Activated CD4-positive, alpha-beta T cell treated with anti-CD3 and anti-CD28 coated beads, Interleukin-10, Interleukin-2, amounts not matched to agents 100 ng/mL and 50 ng/mL, durations not matched to agents 16 hours and 8 hours (primary cell): ENCODE data around the gene PFN1.
A peak's percentile ranks its signal among the peaks of the same experiment; 100 is the strongest.

Experiments used
- DNase-seq: peaks from one replicate; pipeline ENCODE4 v3.0.0-alpha.2; 2020

PFN1 gene

DNA sequence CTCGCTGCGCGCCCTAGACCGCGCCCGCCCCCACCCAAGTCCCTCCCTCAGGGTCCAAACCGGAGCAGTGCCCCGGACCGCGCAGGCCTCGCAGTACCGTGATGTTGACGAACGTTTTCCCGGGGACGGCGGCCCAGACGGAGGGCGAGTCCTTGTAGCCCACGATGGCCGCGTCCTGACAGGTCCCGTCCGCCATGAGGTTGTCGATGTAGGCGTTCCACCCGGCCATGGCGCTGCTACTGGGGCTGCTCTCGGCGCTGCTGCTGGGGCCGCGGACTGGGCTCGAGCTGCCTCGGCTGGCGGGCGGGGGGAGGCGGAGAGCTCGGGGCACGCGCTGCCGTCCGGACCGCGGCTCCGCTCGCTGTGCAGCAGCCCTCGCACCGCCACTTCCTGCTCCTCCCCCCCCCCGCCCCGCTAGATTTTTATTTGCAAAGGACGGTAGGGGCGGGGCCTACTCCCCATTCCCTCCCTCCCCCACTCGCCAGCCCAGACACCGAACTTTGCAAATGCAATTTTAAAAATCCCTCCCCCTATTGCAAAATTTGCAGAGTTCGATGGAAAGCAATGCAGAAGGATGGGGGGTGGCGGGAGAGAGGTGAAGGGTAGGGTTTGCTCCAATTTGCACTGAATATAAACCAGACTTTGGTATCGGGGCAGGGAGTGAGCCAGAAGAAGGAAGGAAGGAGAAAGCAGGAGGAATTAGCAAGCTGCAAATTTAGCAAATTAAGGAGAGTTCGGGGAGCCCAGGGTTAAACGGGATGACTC lies at the start of gene PFN1:
TSS of gene PFN1 (minus strand) at position 365 of the 765 bp plus-strand sequence. CDS start at position 229, 136 bp downstream.
- peak; percentile 95 for DNase-seq

DNA sequence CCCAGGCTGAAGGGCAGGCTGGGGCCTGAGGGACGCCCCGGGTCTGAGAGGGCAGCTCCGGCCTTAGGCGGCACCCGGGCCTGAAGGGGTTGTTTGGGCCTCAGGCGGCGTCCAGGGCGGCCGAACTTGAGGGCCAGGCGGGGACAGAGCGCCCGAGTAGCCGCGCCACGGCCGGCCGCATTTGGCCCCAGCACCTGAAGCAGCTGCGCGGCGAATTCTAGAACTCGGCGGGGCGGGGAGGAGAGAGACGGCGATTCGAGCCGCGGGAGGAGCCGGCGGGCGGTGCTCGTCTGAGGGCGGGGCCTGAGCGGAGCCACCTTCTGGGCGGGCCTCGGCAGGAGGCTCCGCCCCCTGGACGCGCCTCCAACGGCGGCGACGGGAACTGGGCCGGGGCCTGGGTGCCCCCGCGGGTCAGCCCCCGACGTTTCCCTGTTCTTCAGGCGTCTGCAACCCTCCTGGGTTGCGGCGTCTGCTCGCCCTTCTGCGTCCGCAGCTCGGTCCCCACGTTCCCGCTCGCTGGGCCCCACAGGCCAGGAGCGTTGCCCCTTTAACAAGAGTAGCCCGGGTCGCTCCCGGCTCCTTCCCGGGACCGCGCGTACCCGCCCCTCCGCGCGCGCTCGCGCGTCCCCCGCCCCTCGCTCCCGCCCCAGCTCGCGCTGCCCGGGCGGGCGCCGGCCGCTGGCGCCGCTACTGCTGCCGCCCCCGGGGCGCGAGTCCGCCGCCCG lies 49.1 kb upstream of the PFN1 start, which contains the start of the genes INCA1 and KIF1C:
TSS of gene INCA1 (minus strand) at position 221 of the 725 bp plus-strand sequence. CDS start 3,085 bp downstream, outside the sequence.
TSS of gene KIF1C (plus strand) at position 649 of the 725 bp plus-strand sequence. CDS start 2,297 bp downstream, outside the sequence.
- DNase-seq = peak; percentile 94

DNA sequence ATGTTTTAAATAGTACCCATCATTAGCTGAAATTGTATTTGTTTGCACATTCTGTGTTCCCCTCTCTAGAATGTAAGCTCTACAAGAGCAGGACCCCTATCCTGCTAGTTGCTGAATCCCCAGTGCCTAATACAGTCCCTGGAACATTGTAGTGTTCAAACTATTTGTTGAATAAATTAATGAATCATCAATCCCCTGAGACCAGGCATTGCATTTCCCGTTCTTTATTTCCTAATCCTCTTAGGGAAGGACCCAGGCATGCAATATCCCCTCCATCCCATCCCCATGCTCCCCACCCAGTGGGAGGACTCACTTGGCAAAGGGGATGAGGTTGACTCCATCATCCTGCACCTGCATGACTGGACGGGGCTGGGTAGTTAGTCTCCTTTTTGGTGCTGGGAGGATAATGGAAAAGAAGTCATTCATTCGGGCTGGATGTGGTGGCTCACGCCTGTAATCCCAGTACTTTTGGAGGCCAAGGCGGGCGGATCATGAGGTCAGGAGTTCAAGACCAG lies 45.8 kb upstream of the PFN1 start:
- DNase-seq = no peak

DNA sequence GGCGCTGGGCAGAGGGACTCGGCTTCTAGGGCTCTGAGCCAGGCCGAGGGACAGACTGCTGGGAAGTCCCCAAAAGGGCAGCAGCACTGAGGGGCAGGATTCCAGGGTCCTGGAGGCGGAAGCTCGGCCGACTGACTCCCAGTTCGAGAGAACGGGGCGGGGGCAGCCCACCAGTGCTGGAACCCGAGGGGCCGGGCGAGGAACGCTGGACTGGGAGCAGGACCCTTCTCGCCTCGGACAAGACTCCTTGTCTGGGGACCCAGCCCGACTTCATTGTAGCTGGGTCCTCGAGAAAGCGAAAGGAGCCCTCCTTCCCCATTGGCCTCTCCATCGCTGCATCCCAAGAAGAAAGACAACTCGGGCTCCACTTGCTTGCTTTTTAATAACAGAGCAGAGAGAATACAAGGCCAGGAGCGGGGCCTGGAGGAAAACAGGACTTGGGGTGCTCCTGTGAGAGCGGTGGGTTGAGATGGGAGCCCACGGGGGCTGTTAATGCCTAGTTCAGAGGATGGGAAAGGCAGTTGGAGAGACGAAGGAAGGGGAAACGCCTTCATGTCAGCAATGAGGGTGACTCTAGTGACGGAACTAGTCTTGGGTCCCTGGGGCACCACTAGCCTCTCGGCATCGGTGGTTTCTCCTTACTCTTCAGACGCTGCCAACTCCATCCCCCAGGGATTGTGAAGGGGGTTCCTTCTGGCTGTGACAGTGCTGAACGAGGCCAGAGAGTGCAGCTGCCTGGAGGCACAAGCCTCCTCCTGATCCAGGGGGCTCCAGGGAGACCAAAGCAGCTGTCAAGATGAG lies 39.6 kb upstream of the PFN1 start:
- no peak for DNase-seq

DNA sequence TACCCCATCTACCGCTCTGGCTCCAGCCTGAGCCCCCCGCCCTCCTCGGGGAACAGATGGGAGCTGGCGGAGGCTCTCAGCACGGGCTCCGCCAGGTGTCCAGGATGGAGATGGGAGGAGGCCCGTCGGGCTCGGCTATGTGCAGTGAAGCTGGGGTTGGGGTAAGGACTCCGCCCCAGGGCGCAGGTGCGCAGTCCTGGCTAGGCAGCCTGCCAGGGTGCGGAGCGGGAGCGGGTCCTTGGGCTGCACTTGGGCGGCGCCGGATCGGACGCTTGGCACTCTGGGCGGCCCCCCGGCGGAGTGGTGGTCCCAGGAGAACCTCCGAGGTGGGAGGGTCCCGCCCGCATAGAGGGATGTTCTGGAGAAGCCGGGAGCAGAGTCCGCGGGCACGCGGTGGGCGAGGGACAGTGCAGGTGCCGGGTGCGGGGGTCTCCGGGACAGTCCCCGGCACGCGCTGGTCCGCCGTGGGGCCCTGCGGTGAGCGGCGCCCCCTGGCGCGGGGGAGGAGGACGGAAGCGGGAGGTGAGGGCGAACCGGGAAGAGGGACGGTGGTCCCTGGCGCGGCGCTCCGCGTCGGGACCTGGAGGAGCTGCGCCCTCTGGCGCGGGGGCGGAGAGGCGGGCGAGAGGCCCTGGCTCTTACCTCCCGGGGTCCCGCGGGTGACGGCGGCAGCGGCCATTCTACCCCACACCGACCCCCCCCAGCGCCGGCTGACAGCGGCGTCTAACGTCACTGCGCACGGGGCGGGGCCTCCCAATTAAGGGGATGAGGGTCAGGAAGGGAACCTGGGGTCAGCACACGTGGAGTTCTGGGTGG lies 38.8 kb upstream of the PFN1 start, which contains the start of gene CAMTA2:
TSS of gene CAMTA2 (minus strand) at position 725 of the 816 bp plus-strand sequence. CDS start 1,453 bp downstream, outside the sequence.
- peak; percentile 92 for DNase-seq

DNA sequence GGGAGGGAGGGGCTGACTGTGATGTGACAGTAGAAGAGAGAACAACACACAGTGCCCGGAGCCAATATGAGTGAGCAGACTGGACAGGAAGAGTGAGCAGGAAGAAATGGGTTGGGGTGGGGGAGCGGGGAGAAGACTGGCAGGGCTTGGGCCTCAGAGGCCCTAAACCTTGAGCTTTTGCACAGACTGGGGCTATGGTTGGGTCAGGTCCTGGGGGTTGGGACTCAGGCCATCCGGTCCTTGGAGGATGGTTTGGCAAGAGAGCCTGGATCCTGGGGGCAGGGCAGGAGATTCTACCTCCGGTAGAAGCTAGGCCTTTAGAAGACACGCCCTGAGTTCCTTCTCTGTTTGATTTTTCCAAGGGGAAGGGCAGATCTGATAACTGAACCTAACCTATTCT lies 38.1 kb upstream of the PFN1 start:
- DNase-seq = no peak

DNA sequence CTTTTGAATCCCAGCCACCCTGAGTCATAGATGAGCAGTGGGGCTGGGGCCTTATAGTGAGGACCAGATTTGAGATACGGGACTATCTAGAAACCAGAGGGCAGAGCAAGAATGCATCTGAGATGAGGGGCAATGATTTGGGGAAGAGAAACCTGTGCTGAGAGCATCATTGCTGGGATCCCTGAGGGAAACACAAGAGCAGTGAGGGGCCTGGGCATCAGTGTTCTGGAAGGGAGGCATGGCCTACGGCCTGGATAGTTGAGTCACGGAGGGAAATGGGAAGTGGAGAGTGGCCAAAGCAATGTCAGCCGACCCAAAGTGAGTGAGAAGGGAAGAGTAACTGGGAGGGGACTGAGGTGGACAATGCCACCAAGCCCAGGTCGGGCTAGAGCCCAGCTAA lies 34.0 kb upstream of the PFN1 start:
- no peak for DNase-seq

DNA sequence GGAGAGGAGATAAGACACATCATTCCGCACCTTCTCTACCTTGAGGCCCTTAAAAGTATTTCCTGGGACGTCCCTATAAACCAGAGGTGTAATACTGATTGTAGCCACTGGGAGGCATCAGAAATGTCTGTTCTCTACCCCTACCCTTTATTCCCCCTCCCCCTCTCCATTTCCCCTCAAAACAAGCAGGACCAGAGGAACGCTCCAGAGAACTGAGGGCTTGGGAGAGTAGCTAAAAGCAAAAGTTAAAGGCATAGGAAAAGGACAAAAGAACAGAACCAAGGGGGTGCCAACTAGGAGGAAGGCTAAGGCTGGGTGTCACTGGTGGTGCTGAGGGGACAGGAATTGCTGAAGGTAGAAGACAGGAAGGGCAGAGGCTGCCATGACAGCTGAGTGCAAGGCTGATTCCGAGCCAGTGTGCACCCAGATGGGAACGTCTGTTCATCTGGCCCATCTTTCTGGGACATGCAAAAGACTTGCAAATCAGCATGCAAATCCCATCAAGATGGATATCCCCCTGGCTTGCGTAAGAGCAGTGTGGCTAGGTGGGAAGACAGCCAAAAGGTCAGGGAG lies 32.4 kb upstream of the PFN1 start:
- DNase-seq = peak; percentile 77

DNA sequence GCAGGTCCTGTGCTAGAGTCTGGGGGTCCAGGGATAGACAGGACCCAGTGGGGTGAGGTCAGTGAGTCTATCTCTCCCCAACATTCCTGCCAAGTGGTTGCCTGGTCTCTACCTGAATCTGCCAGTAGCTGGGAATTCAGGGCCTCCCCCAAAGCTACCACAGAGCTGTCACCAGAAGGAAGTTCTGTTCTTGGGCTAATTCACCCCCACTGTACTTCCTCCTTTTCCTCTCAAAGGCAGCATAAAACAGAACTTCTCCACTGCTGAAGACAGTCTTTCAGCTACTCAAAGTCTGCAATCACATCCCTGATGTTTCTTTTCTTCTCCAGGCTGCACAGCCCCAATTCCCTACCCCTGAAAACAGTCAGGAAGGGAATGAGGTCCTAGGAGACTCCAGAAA lies 30.4 kb upstream of the PFN1 start:
- DNase-seq = no peak

DNA sequence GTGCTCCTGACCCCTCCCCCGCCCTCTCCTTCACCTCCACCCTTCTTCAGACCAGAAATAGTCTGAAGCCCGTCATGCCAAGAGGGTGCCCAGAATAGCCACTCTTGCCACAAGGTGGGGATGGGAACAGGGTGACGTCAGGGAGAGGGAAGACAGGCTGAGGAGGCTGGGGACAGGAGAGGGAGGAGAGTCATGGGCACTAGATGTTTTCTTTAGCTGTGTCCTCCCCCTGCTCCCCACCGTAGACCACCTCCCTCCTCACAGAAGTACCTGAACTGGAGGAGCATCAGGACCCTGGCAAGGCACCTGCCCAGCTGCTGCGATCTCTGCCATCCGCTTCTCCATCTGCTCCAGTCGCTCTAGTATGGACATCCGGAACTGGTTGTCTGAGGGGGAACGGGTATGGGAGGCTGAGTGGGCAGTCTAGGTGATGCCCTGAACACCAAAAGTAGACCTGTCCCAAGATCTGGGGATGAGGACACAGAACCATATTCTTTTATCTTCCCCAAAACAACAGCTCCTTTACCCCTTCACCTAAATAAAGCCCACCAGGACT lies 25.9 kb upstream of the PFN1 start:
- no peak for DNase-seq

DNA sequence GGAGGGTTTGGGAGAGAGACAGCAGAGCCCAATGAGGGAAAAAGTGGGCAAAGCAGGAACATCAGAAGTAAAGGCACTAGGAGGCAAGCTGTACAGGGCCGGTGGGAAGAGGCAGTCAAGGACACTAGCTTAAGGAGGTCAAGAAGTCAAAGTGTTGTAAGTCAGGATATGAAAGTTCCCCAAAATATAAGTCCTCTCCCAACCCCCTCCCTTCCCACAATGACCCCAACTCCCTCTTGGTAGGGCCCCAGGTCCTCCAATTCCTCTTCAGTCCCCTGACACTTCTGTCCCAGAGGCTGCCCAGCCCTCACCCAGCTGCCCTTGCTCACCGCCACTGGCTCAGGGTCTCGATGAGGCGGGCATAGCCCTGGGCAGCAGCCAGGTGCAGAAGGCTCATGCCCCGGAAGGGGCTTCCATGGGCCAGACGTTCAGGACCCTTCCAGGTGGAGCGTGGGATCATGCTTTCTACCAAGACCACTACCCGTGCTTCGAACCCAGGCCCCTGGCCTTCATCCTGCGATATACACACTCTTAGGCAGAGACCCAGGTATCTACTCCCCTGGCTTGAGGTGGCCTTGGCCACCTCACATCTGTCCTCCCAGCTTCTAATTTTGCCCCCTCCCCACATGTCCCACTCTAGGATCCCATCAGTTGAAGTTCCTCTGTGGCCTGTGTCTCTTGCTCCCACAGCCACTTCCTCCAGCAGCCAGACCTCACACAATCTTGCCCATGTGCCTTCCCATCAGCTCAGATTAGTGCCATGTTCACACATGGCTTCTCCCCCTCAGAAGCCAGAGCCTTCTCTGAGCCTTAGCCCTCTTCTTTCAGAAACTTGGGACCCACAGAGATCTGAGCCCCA lies 25.2 kb upstream of the PFN1 start:
- no peak for DNase-seq

DNA sequence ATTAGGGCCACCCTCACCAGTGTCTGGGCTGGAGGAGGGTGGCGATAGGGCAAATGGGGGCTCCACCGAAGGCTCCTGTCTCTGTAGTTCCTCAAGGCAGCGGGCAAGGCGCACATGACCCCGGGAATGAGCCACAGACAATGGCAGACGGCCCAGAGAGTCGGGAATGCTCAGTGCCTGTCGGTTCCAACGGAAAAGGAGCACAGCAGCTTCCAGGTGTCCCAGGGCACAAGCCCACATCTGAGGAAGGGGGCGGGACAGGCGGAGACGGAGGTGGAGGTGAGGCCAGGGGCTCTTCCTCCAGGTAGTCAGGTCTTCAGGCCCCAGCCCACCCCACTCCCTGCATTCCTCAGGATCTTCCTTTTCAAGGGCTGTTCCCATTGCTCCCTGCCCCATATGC lies 24.4 kb upstream of the PFN1 start:
- DNase-seq = no peak

DNA sequence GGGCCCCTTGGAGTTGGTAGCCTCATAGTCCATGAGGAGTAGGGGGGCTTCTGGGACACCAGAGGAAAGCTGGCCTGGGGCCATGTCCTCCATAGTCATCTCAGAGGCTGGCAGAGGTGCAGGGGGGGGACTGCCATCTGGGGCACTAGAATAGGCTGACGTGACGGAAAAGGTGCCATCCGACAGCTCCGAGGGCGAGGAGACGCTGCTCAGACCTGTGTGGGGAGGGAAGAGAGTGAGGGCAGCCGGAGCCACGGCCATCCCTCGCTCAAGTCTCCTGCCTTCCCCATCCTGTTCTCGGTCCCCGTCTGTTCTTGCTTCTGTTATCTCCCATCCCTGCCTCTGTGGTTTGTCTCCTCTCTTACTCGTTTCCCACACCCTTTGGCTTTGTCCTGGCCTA lies 24.0 kb upstream of the PFN1 start:
- DNase-seq = no peak

DNA sequence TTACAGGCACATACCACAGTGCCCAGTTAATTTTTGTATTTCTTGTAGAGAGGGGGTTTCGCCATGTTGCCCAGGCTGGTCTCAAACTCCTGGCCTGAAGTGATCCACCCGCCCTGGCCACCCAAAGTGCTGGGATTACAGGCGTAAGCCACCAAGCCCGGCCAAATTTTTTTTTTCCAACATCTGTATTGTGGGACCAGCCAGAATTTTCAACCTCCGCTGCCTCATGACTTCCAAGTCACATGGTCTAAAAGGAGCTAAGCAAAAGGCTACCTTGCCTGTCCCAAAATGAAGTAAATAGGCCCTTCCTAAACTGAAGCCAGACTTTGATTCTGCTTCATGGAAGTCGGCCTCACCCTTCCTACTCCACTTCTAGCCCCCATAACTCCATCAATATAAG lies 23.5 kb upstream of the PFN1 start:
- no peak for DNase-seq

DNA sequence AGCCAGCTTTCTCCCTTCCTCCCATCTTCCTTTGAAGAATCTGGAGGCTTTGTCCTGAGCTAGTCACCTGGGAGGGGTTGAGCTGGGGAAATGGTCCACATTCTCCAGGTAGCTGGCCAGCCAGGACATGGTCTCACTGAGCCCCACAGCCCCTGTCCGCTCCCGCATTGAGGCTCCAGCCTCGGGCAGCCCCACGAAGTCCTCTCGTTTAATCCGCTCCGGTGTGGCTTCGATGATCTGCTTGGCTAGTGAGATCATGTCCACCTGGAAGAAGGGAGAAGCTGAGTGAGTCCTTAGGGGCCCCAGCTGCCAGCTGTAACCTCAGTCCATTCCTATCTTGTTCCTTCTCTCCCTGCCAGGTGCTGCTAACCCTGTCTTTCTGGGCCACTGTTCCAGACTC lies 21.9 kb upstream of the PFN1 start:
- DNase-seq = no peak

DNA sequence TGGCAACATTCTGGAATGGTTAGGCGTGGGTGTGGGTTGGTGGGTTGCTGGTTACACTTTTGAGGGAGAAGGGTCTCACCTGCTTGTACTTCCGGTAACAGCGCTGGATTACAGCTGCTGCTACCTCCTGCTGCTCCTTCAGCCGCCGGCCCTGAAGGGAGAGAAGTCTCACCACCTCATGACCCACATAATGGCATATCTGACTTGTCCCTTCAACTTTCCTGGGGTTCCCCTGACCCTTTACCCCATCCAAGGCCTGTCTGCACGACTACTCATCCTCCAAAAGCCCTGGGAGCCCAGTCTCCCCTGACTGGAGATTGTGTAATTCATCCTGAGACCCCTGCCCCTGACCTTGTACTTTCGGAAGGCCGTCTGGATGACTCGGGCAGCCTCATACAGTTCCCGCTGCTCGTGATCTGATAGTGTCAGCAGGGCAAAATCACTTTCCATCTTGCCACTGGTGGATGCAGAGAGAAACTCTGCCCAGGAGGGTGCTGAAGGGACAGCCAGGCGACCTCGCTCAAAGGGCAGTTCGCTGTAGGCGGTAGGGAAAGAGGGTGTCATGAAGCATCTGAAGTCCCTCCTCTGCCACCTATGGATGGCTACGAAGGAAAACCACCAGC lies 21.3 kb upstream of the PFN1 start:
- peak; percentile 28 for DNase-seq

DNA sequence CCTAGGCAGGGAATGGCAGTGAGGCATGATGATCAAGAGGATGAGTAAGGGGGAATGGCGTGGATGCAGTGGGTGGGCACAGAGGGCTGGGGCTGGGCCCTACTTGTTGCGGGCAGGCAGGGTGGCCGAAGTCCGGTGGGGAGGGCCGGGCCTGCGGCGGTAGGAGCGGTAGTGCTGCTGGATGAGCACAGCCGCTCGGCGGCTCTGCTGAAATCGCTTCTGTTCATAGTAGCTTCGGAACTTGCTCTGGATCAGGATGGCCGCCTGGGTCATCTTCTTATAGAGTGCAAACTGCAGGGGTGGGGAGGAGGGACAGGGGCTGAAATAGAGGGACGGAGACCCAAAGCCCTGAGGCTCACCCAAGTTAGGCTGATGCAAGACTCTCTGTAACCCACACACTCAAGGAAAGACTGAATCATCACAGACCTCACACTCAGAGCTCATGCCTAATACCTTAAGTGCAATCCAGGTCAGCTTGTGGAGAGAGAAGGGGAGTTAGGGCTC lies 20.8 kb upstream of the PFN1 start:
- DNase-seq = peak; percentile 87

DNA sequence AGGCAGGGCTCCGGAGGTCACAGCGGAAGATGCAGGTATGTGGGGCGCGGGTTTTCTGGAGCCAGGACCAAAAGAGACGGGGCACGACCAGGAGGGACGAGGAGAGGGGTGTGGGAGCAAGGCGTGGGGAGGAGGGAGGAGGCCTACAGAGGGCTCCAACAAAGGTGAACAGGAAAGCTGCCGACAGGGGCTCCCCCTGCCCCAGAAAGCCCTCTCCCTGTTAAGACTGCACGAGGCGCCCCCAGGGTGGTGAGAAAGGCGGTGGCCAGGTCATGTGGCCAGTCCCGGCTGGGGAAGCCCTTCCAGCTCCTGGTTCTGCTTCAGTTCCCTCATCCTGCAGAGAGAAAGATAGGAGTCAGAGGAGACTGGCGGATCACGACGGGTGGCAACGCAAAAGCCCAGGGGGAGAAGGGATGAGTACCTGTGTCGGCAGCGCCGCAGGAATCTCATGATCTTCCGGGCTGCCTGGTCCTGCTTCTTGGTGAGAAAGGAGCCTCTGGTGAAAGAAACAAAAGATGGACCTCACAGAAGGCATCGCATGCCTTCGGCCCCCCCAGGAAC lies 20.2 kb upstream of the PFN1 start:
- peak; percentile 38 for DNase-seq
